Activated effector memory CD4-positive, alpha-beta T cell treated with anti-CD3 and anti-CD28 coated beads, Interleukin-2, amount 50 U/mL, for 16 hours (primary cell): Measurements from ENCODE around the gene SPATA45.
A peak's percentile ranks its signal among the peaks of the same experiment; 100 is the strongest.

Experiments used
- DNase-seq: peaks from one replicate; pipeline ENCODE4 v3.0.0-alpha.2; 2020

Gene SPATA45

GRCh38 chr1:212827831-212828278 lies 19.6 kb downstream of the SPATA45 start:
- DNase-seq, result no peak

- DNase-seq, result no peak
These were observed 20.2 kb downstream of the SPATA45 start for GRCh38 chr1:212827171-212827776.

DNA sequence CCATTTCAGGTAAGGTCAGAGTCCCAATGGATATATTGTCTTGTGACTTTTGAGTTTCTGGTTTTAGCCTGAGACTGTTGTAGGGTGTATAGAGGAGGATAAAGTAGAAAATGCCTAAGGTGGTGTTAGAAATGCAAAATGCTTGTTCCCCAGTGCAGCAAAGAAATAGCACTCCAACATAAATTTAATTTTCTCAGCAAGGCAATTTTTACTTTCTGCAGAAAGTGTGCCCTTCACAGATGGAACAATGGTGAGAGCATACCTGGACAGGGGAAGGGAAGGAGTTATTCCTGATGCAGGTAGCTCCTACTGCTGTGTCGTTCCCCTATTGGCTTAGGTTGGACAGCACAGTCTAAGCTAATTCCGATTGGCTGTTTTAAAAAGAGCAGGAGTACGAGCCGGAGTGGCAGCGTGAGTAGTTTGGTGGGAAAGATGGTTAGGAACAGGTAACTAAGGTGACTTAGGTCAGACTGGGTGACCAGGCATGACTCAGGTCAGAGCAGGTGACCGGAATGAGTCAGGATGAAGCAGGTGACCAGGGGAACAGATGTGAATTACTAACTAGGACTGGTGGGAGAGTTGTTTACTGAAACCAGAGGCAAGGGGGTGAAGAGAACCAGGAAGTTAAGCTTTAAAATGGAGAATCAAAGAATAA lies 21.5 kb downstream of the SPATA45 start:
- DNase-seq, result no peak

DNA sequence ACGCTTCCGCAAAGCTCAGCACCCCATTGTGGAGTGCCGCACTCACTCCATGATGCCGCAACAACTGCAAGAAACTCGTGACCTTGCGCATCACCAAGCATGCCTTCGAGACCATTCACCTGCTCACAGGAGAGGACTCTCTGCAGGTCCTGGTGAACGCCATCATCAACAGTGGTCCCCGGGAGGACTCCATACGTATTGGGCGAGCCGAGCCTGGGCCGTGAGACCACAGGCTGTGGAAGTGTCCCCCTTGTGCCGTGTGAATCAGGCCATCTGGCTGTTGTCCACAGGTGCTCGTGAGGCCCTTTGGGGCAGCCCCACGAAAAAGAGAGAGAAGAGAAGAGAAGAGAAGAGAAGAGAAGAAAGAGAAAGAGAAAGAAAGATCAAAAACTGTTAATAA lies 23.2 kb downstream of the SPATA45 start:
- no peak for DNase-seq

- no peak for DNase-seq
These were observed 24.5 kb downstream of the SPATA45 start for GRCh38 chr1:212822956-212823355.

GRCh38 chr1:212820969-212821368 lies 26.5 kb downstream of the SPATA45 start:
- no peak for DNase-seq

DNA sequence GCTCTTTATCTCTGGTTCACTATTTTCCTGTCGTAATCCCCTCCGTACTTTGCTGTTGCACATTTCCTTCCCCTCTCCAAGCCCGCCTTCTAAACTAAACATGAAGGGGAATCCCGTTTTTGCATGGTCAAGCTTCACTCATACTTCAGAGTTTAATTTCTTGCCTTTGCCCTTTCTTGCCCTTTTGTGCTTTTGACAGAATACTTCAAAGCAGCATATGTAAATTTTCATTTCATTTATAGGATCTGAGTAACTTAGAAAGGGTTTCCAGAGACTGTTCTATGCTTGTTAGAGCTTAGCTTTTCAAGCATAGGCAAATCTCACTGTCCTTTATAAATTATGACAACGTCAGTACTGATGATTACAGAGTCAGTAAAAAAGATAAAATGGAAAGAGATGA lies 27.7 kb downstream of the SPATA45 start:
- no peak for DNase-seq

- DNase-seq, result no peak
These were observed 30.7 kb downstream of the SPATA45 start for GRCh38 chr1:212816567-212817278.

DNA sequence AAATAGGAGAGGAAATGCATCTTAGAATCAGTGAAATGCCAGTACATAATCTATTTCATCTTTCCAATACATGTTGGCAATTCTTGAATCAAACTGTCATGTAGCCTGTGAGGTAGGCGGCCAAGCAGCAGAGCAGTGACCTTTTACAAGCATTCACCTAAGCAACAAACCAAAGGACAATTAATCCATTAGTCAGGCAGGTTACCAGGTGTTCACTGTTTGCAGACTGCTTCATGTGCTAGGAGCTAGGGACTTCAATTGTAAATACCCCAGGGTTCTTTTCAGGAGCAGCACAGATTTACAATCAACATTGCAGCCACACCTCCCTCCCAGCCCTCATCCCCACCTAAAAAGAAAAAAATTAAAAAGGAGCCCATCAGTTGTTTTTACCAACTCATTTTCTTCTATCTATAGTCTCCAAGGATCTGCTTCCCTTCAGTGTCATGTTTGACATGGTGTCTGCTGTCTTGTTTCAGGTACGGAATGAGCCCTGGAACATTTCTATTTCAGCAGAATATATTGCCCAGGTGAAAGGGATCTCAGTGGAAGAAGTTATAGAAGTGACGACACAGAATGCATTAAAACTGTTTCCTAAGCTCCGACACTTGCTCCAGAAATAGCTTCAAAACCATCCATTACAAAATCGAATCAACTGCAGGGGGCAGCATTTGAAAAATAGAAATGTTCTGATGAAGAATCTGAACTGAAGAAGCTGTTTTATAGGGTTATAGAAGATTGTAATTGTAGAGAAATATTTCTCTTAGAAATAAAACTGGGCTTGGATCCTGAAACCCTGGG lies 32.7 kb downstream of the SPATA45 start:
- no peak for DNase-seq

DNA sequence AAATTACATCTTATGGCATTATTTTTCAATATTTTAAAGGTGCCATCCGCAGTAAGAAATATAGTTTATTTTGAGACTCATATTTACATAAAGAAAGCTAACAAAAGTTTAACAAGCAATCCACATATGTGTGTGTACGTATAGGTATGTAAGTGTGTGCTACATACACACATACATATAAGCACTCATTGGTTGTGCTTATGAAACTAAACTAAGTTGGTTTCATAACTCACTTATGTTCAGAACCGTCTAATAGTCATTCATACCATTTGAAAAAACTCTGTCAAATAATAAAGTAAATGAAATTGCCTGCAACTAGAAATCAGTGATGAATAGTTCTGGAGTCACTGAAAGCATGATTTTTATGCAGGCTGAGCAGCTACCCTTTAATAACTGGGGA lies 41.7 kb downstream of the SPATA45 start:
- DNase-seq, result no peak

GRCh38 chr1:212797681-212798080 lies 49.8 kb downstream of the SPATA45 start:
- DNase-seq, result no peak

DNA sequence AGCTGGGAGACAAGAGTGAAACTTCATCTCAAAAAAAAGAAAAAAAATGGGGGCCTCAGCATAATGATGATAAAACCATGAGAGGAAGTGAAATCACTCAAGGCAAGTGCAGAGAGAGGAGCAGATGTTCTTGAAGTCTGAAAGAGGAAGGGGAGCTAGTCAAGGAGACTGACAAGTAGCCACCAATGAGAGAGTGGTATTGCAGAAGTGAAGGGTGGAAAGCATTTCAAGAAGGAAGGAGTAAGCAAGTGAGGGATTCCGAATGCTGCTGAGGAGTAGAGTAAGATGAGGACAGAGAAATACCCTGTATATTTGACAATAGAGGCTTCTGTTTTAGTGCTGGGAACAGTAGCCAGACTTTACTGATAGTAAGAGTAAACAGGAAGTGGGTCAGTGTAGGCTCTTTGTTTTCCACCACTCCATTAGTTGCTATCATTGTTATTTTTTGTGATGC lies 52.9 kb downstream of the SPATA45 start:
- no peak for DNase-seq

DNA sequence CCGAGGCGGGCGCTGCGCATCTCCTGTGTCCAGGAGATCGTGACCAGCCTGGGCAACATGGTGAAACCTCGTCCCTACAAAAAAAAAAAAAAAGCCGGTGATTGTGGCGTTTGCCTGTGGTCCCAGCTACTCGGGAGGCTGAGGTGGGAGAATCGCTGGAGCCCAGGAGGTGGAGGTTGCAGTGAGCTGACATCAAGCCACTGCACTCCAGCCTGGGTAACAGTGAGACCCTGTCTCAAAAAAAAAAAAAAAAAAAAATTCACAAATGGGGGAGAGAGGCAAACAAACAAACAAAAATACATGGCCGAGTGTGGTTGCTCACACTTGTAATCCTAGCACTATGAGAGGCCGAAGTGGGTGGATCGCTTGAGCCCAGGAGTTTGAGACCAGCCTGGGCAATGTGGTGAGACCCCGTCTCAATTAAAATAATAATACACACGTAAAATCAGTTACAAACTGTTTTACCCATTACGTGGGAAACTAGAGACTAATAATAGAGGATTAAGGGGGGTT lies 55.0 kb downstream of the SPATA45 start:
- no peak for DNase-seq

GRCh38 chr1:212791676-212792395 lies 55.6 kb downstream of the SPATA45 start, which contains the start of the genes NSL1 and TATDN3:
Gene NSL1, minus strand, starts transcription at chr1:212791777. Its CDS starts 14 bp downstream, at chr1:212791763.
Gene TATDN3, plus strand, starts transcription at chr1:212791894. Its CDS starts 28 bp downstream, at chr1:212791922.
- DNase-seq, result peak; percentile 99

- no peak for DNase-seq
These were observed 56.2 kb downstream of the SPATA45 start for GRCh38 chr1:212791261-212791675.

DNA sequence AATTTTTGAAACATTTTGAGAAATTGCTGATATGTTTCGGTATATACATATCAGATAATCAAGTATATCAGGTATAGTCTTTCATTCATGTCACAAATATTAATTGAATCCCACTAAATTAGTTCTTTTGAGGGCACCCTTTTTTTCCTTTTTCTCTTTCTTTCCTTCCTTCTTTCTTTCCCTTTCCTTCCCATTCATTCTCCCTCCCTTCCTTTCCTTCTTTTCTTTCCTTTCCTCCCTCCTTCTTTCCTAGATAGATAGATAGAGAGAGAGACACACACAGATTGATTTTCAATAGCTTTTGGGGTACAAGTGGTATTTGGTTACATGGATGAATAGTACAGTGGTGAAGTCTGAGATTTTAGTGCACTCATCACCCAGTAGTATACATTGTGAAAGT lies 61.6 kb downstream of the SPATA45 start:
- DNase-seq, result no peak

GRCh38 chr1:212783976-212784375 lies 63.5 kb downstream of the SPATA45 start:
- no peak for DNase-seq

- no peak for DNase-seq
These were observed 64.9 kb downstream of the SPATA45 start for GRCh38 chr1:212782422-212783154.

GRCh38 chr1:212781225-212781624 lies 66.2 kb downstream of the SPATA45 start:
- DNase-seq, result no peak

DNA sequence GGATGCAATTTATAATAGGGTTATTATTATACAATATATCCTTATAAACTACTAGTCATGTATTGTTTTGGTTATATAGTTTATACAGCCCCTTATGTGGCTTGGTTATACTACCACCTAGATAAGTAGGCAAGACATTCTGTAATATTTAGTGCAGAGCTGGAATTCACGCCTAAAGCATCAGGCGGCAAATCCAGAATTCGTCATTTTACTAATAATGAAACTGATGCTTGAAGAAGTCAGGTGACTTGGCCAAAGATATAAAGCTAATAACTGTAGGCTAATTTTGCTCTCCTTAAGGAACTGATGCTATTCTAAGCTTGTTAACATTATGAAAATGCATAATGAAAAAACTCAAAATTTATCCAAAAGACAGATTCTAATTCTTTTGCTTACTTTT lies 66.7 kb downstream of the SPATA45 start:
- no peak for DNase-seq
